Upper lobe of right lung (tissue), 1 donor: ENCODE measurements around the gene EIF5. TPM values are rescaled to one million over a fixed set of nuclear protein-coding genes. Genes with fewer than 3 reads are reported as not detected.
A peak's percentile ranks its signal among the peaks of the same experiment; 100 is the strongest.

Experiments
- ATAC-seq: fragments of 200-7000 bp; cut with Tn5 transposase; one replicate; pipeline ENCODE4 v1.9.1; 2020; ENCODE audit warnings: mild to moderate bottlenecking, moderate library complexity
- DNase-seq: peaks from one replicate; pipeline ENCODE4 v3.0.0-alpha.2; 2020
- H3K27ac ChIP-seq: fragments of 200-600 bp; one replicate; pipeline ENCODE4 v1.8.0; 2022
- H3K27me3 ChIP-seq: fragments of 200-600 bp; one replicate; pipeline ENCODE4 v1.8.0; 2022; ENCODE audit warnings: mild to moderate bottlenecking
- H3K36me3 ChIP-seq: fragments of 200-600 bp; one replicate; pipeline ENCODE4 v1.8.0; 2022
- H3K4me1 ChIP-seq: fragments of 200-600 bp; one replicate; pipeline ENCODE4 v1.8.0; 2022
- H3K4me3 ChIP-seq: fragments of 200-600 bp; one replicate; pipeline ENCODE4 v1.8.0; 2022; ENCODE audit warnings: mild to moderate bottlenecking
- H3K9me3 ChIP-seq: fragments of 200-600 bp; one replicate; pipeline ENCODE4 v1.8.0; 2022
- intact Hi-C: fragments of 100-400 bp; cut with DNase I; formaldehyde crosslinking; loops from one replicate; pipeline ENCODE4 v1.11.0; 2022
- total RNA-seq: library from RNA; stranded (reverse); fragmentation: NEBNext Ultra II Directional; extraction: Animal tissue kit (Norgen Biotek cat#: 25700); gene quantifications from one replicate; pipeline ENCODE4 v1.2.1, GENCODE V29; 2021
- TF ChIP-seq, protein P1 (sequence below): fragments of 200-600 bp; IDR thresholded peaks from one replicate; pipeline ENCODE4 v1.8.0; 2022; ENCODE audit warnings: antibody characterized with exemption
- donor health status: DM: no; HTN: yes; CAD: no; lungs with severe emphysema.

Gene EIF5
- total RNA-seq, 1 donor from 2014 or later, result 245 TPM

DNA sequence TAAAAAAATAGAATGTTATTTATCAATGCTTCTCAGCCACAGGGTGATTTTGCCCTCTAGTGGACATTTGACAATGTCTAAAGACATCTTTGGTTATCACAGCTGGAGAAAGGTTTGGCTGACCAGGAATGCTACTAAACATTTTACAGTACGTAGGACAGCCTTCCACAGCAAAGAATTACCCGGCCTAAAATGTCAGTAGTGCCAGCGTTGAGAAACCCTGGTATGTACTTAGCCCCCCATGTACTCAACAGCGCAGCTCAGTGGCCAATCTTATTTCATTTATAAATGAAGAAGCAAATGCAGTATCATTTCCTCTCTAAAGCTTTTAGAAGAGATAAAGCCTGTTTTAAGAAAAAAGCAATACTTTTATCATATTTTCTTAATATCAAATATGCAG is 57.0 kb downstream of the EIF5 start:
- Histone ChIP-seq H3K4me1 (peaks cover 80% of the 10 kb centered on the region), H3K4me3 (no peak overlapping the region), H3K27me3 (no peaks in the 10 kb centered on the region), H3K36me3 (no peaks in the 10 kb centered on the region), H3K27ac (no peak overlapping the region), H3K9me3 (no peaks in the 10 kb centered on the region)
- DNase-seq (no peak), ATAC-seq (peak; percentile 63)
- TF ChIP-seq, protein P1, sequence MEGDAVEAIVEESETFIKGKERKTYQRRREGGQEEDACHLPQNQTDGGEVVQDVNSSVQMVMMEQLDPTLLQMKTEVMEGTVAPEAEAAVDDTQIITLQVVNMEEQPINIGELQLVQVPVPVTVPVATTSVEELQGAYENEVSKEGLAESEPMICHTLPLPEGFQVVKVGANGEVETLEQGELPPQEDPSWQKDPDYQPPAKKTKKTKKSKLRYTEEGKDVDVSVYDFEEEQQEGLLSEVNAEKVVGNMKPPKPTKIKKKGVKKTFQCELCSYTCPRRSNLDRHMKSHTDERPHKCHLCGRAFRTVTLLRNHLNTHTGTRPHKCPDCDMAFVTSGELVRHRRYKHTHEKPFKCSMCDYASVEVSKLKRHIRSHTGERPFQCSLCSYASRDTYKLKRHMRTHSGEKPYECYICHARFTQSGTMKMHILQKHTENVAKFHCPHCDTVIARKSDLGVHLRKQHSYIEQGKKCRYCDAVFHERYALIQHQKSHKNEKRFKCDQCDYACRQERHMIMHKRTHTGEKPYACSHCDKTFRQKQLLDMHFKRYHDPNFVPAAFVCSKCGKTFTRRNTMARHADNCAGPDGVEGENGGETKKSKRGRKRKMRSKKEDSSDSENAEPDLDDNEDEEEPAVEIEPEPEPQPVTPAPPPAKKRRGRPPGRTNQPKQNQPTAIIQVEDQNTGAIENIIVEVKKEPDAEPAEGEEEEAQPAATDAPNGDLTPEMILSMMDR, result peak; percentile 66
- intact Hi-C loops, result no loop called here

DNA sequence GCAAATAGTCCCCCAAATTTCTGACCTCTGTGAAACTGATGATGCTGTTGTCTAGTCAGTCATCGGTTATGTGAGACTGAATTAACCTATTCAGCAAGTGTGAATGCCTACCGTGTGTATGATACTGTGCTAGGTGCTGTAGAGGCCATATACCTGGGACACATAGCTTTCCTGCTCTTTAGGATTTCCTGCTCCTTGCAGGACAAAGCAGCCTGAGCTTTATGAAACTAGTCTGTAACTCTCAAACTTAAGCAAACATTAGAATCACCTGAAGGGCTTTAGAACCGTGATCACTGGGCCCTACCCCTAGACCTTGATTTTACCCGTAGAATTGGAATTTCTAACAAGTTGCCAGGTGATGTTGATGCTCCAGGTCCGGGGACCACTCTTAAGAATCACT is 58.1 kb downstream of the EIF5 start:
- ATAC-seq, result peak; percentile 49

DNA sequence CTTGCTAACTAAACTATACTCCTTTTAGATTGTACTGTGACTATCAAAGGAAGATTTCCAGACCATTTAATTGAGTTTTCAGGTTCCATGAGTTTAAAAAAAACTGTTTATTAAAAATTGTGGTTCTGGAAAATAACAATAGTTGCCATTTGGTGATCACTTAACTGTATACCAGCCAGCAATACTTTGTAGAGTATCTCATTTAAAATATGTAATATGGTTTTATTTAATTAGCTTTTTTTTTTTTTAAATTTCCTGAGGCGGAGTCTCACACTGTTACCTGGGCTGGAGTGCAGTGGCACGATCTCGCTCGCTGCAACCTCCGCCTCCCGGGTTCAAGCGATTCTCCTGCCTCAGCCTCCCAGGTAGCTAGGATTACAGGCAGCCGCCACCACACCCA is 58.5 kb downstream of the EIF5 start:
- Histone ChIP-seq H3K27me3 (no peaks in the 10 kb centered on the region), H3K4me3 (no peak overlapping the region), H3K27ac (peak overlapping the region; percentile 61), H3K36me3 (no peaks in the 10 kb centered on the region), H3K9me3 (no peaks in the 10 kb centered on the region), H3K4me1 (peaks cover 90% of the 10 kb centered on the region)
- intact Hi-C loops, result no loop called here
- no peak for DNase-seq
- TF ChIP-seq, protein P1, result no peak
- ATAC-seq, result no peak

More for the DNA sequence above, 58.1 kb downstream of the EIF5 start:
- TF ChIP-seq, protein P1, result no peak
- Histone ChIP-seq H3K4me1 (peaks cover 90% of the 10 kb centered on the region), H3K36me3 (no peaks in the 10 kb centered on the region), H3K4me3 (no peak overlapping the region), H3K27me3 (no peaks in the 10 kb centered on the region), H3K27ac (peak overlapping the region; percentile 61), H3K9me3 (no peaks in the 10 kb centered on the region)
- DNase-seq, result no peak
- intact Hi-C loops, result no loop called here

DNA sequence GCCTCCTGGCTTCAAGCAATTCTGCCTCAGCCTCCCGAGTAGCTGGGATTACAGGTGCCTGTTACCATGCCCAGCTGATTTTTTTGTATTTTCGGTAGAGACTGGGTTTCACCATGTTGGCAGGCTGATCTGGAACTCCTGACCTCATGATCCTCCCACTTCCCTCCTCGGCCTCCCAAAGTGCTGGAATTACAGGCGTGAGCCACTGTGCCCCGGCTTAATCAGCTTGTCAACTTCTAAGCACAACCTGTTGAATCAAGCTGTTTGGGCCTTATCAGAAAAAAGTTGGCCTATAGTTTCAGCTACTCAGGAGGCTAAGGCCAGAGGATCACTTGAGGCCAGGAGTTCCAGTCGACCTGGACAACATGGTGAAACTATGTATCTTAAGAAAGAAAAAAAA is 59.0 kb downstream of the EIF5 start:
- Histone ChIP-seq H3K4me1 (peaks cover 89% of the 10 kb centered on the region), H3K27ac (peak overlapping the region; percentile 61), H3K27me3 (no peaks in the 10 kb centered on the region), H3K4me3 (no peak overlapping the region), H3K9me3 (no peaks in the 10 kb centered on the region), H3K36me3 (no peaks in the 10 kb centered on the region)
- ATAC-seq (peak; percentile 47), DNase-seq (no peak)
- intact Hi-C loops, result no loop called here
- TF ChIP-seq, protein P1, result no peak

DNA sequence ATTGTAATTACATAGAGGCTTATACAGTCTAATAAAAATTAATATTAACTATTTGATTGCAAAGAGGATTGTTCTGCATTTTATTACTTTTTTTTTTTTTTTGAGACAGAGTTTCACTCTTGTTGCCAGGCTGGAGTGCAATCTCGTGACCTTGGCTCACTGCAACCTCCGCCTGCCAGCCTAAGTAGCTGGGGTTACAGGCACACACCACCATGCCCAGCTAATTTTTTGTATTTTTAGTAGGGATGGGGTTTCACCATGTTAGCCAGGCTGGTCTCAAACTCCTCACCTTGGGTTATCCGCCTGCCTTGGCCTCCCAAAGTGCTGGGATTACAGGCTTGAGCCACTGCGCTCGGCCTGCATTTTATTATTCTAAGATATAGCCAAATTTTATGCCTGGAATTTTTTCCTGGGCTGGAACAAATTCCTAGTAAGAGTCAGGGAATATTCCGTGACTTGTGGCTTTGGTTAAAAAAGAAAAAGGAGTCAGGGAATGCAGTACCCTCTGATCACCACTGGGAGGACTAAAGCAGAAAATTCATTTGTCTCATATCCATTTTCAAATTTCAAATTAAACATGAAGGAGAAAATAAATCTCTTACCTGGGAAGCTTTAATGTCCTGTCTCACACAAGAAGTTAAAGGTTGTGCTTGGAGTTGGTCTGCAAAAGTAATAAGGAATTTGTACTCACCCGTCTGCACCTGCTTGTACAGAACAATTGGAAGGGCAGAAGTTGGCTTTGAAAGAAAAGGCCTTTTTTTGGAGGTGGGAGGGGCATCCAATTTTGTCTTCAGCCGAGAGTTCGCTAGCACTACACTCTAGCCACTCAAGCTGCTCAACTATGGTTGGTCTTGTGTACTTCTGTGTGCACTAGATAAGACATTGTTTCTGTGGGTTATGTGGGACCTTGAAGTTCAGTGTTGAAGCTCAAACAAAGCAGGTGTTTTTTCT is 59.9 kb downstream of the EIF5 start:
- H3K9me3 ChIP-seq, result no peaks in the 10 kb centered on the region
- H3K36me3 ChIP-seq, result no peaks in the 10 kb centered on the region
- ATAC-seq (peak; percentile 60), DNase-seq (no peak)
- H3K27me3 ChIP-seq, result no peaks in the 10 kb centered on the region
- intact Hi-C loops, result no loop called here
- TF ChIP-seq, protein P1, result peak; percentile 92
- peak overlapping the region; percentile 61 for H3K27ac ChIP-seq
- peaks cover 89% of the 10 kb centered on the region for H3K4me1 ChIP-seq
- H3K4me3 ChIP-seq, result peak overlapping the region; percentile 7

Other genes with a start within 250 kb of the EIF5 start
- gene EXOC3L4, start 239.5 kb upstream of the EIF5 start, total RNA-seq, result 4.2 TPM
- gene TNFAIP2, start 210.8 kb upstream of the EIF5 start, total RNA-seq, result 158 TPM
- 105 TPM for gene MARK3, start 51.2 kb downstream of the EIF5 start, total RNA-seq
- gene CKB, start 188.6 kb downstream of the EIF5 start, total RNA-seq, result 148 TPM
- 11.6 TPM for gene TRMT61A, start 195.0 kb downstream of the EIF5 start, total RNA-seq
- 33.0 TPM for gene BAG5, start 228.4 kb downstream of the EIF5 start, total RNA-seq
- 29.7 TPM for gene COA8, start 228.7 kb downstream of the EIF5 start, total RNA-seq